HCT116 (cell line): Measurements from ENCODE around the gene ST3GAL3. TPM values are rescaled to one million over a fixed set of nuclear protein-coding genes. Genes with fewer than 3 reads are reported as not detected.

Experiments
- ATAC-seq: fragments of 200-7000 bp; cut with Tn5 transposase; 2 replicates; pipeline ENCODE4 v1.9.1; 2020; ENCODE audit warnings: mild to moderate bottlenecking, moderate library complexity
- BruUV-seq: library from RNA; stranded (reverse); fragments of 400-500 nt; replicated peaks from 2 replicates; lab custom pipeline; 2021; lab: Mats Ljungman, UMichigan
- CTCF ChIA-PET: fragments of 300-600 bp; sonication (Branson Sonifier 250); formaldehyde crosslinking; loops from one replicate; lab custom pipeline; 2021; ENCODE audit warnings: antibody characterized with exemption; lab: Charles Lee
- POLR2A ChIA-PET: fragments of 300-600, 350-600 bp; sonication (Branson Sonifier 250); formaldehyde crosslinking; loops from one replicate; lab custom pipeline; 2021; ENCODE audit warnings: antibody characterized with exemption; lab: Charles Lee
- RAD21 ChIA-PET, 2 experiments: fragments of 300-600 bp; sonication (Branson Sonifier 250); formaldehyde crosslinking; loops; one replicate each; lab custom pipeline; 2023; ENCODE audit warnings: low total read pairs in 2 of 2; ENCODE audit not compliant: uncharacterized antibody in 2 of 2, unreplicated experiment in 2 of 2, low non-redundant PET in 1 of 2; lab: Charles Lee
- DNase-seq: peaks from one replicate; pipeline ENCODE4 v3.0.0-alpha.2; 2010; ENCODE audit warnings: low read depth, low spot score
- H2AFZ ChIP-seq: fragments of 200-600 bp; shearing (Covaris generic), sonication (generic); 2 replicates; pipeline ENCODE4 v1.6.1; 2017; ENCODE audit warnings: low read depth, mixed run types, mixed read lengths, antibody characterized with exemption, low read length; ENCODE audit not compliant: poor library complexity, severe bottlenecking
- H3K27ac ChIP-seq: 2 replicates; pipeline ENCODE4 v1.5.1; 2012; ENCODE audit warnings: low read depth, low read length
- H3K27me3 ChIP-seq: fragments of 200-600 bp; sonication (generic); 2 replicates; pipeline ENCODE4 v1.6.1; 2016; ENCODE audit warnings: mixed run types, low read length, mixed read lengths; ENCODE audit not compliant: insufficient read depth
- H3K36me3 ChIP-seq, 2 experiments: fragments of 200-500 bp in 1 of 2; fragments of 200-600 bp in 1 of 2; sonication (Bioruptor generic) in 1 of 2; sonication (generic) in 1 of 2; 2 replicates each; pipeline versions ENCODE4 v1.5.1 to v1.6.1; 2014 to 2016; ENCODE audit warnings: low read length in 2 of 2, inconsistent platforms in 1 of 2, mixed read lengths in 1 of 2, mixed run types in 1 of 2; ENCODE audit not compliant: insufficient read depth in 2 of 2, control insufficient read depth in 1 of 2
- H3K4me1 ChIP-seq, 2 experiments: fragments of 200-600 bp in 1 of 2; sonication (generic) in 1 of 2; 2 replicates each; pipeline versions ENCODE4 v1.5.1 to v1.6.1; 2012 to 2017; ENCODE audit warnings: low read length in 2 of 2, inconsistent platforms in 1 of 2, mild to moderate bottlenecking in 1 of 2, mixed read lengths in 1 of 2, mixed run types in 1 of 2, moderate library complexity in 1 of 2; ENCODE audit not compliant: insufficient read depth in 2 of 2, control insufficient read depth in 1 of 2
- H3K4me2 ChIP-seq: fragments of 200-600 bp; sonication (generic); 2 replicates; pipeline ENCODE4 v1.6.1; 2017; ENCODE audit warnings: mixed run types, low read length, mixed read lengths
- H3K4me3 ChIP-seq, 2 experiments: fragments of 200-600 bp in 1 of 2; sonication (generic) in 1 of 2; replicated peaks in 1 of 2; 2 replicates each; pipeline ENCODE4 v1.5.1; 2011 to 2016; ENCODE audit warnings: low read length in 2 of 2, control low read depth in 1 of 2, low read depth in 1 of 2, mild to moderate bottlenecking in 1 of 2, mixed read lengths in 1 of 2, mixed run types in 1 of 2
- H3K79me2 ChIP-seq: fragments of 200-600 bp; sonication (generic); 2 replicates; pipeline ENCODE4 v1.6.1; 2017; ENCODE audit warnings: mild to moderate bottlenecking, mixed run types, low read length, moderate library complexity, mixed read lengths; ENCODE audit not compliant: insufficient read depth
- H3K9ac ChIP-seq: fragments of 200-600 bp; sonication (generic); 2 replicates; pipeline ENCODE4 v1.6.1; 2016; ENCODE audit warnings: low read length, mixed read lengths
- H3K9me2 ChIP-seq: fragments of 200-600 bp; sonication (generic), shearing (Covaris generic); 2 replicates; pipeline ENCODE4 v1.6.1; 2017; ENCODE audit warnings: mixed run types, mild to moderate bottlenecking, moderate library complexity; ENCODE audit not compliant: insufficient read depth
- H3K9me3 ChIP-seq, 2 experiments: fragments of 200-500 bp in 1 of 2; fragments of 200-600 bp in 1 of 2; sonication (Bioruptor generic) in 1 of 2; sonication (generic) in 1 of 2; 2 replicates each; pipeline ENCODE4 v1.6.1; 2014 to 2017; ENCODE audit warnings: low read length in 2 of 2, mixed read lengths in 2 of 2, inconsistent platforms in 1 of 2, low read depth in 1 of 2, mild to moderate bottlenecking in 1 of 2, mixed run types in 1 of 2, moderate library complexity in 1 of 2; ENCODE audit not compliant: control insufficient read depth in 1 of 2, insufficient read depth in 1 of 2
- H4K20me1 ChIP-seq: fragments of 200-600 bp; sonication (generic), shearing (Covaris generic); 2 replicates; pipeline ENCODE4 v1.6.1; 2017; ENCODE audit warnings: mixed run types, mild to moderate bottlenecking, moderate library complexity; ENCODE audit not compliant: insufficient read depth
- EGR1 ChIP-seq: IDR thresholded peaks from 2 replicates; pipeline ENCODE4 v1.6.1; 2012; ENCODE audit warnings: low read depth
- EZH2phosphoT487 ChIP-seq: fragments of 200-600 bp; IDR thresholded peaks from 2 replicates; pipeline ENCODE4 v1.6.1; 2018; ENCODE audit warnings: antibody characterized with exemption, borderline replicate concordance
- FOSL1 ChIP-seq: IDR thresholded peaks from 2 replicates; pipeline ENCODE4 v1.6.1; 2012; ENCODE audit warnings: low read depth
- JUND ChIP-seq: IDR thresholded peaks from 2 replicates; pipeline ENCODE4 v1.6.1; 2012
- POLR2A ChIP-seq: IDR thresholded peaks from 2 replicates; pipeline ENCODE4 v1.7.0; 2011; ENCODE audit warnings: borderline replicate concordance; ENCODE audit not compliant: insufficient read depth, insufficient read length; ENCODE audit errors: extremely low read depth
- POLR2AphosphoS5 ChIP-seq: IDR thresholded peaks from 2 replicates; pipeline ENCODE4 v1.6.1; 2011; ENCODE audit warnings: mild to moderate bottlenecking, low read depth, low read length, moderate library complexity
- RAD21 ChIP-seq: IDR thresholded peaks from 2 replicates; pipeline ENCODE4 v1.6.1; 2012; ENCODE audit warnings: low read depth, mild to moderate bottlenecking
- SIN3A ChIP-seq: IDR thresholded peaks from 2 replicates; pipeline ENCODE4 v1.6.1; 2012; ENCODE audit warnings: low read depth
- SP1 ChIP-seq: IDR thresholded peaks from 2 replicates; pipeline ENCODE4 v1.6.1; 2012; ENCODE audit warnings: low read depth
- TCF7L2 ChIP-seq: IDR thresholded peaks from 2 replicates; pipeline ENCODE4 v1.7.0; 2011; ENCODE audit warnings: borderline replicate concordance, inconsistent platforms; ENCODE audit not compliant: insufficient read depth, insufficient read length; ENCODE audit errors: extremely low read depth
- ZNF274 ChIP-seq: fragments of 200-500 bp; sonication (Bioruptor generic); IDR thresholded peaks from 2 replicates; pipeline ENCODE4 v1.6.1; 2014; ENCODE audit warnings: mild to moderate bottlenecking, low read depth, low read length, inconsistent platforms
- intact Hi-C: fragments of 100-400 bp; cut with micrococcal nuclease; formaldehyde crosslinking; loops from 2 replicates; pipeline ENCODE4 v1.10.0; 2022
- total RNA-seq: library from RNA; stranded (reverse); gene quantifications from one replicate; pipeline ENCODE4 v1.2.1, GENCODE V29; 2021; ENCODE audit not compliant: unreplicated experiment
- TF ChIP-seq, protein P1 (sequence below): IDR thresholded peaks from 2 replicates; pipeline ENCODE4 v1.6.1; 2011; ENCODE audit warnings: mild to moderate bottlenecking, low read length, moderate library complexity; ENCODE audit not compliant: insufficient replicate concordance; ENCODE audit errors: extremely low read depth
- TF ChIP-seq, protein P2 (sequence below): IDR thresholded peaks from 2 replicates; pipeline ENCODE4 v1.6.1; 2012
- TF ChIP-seq, protein P3 (sequence below), 3 experiments: fragments of 200-600 bp in 1 of 3; sonication (generic) in 1 of 3; IDR thresholded peaks in 2 of 3; conservative IDR thresholded peaks in 1 of 3; 2 replicates each; pipeline ENCODE4 v1.5.1; 2012 to 2017; ENCODE audit warnings: low read depth in 2 of 3, low read length in 2 of 3, antibody characterized with exemption in 1 of 3, borderline replicate concordance in 1 of 3, control low read depth in 1 of 3, mild to moderate bottlenecking in 1 of 3, mixed read lengths in 1 of 3, mixed run types in 1 of 3, moderate library complexity in 1 of 3; ENCODE audit not compliant: insufficient read depth in 1 of 3

The ST3GAL3 gene
- total RNA-seq, 1 experiment from 2014 or later = 7.2 TPM

DNA sequence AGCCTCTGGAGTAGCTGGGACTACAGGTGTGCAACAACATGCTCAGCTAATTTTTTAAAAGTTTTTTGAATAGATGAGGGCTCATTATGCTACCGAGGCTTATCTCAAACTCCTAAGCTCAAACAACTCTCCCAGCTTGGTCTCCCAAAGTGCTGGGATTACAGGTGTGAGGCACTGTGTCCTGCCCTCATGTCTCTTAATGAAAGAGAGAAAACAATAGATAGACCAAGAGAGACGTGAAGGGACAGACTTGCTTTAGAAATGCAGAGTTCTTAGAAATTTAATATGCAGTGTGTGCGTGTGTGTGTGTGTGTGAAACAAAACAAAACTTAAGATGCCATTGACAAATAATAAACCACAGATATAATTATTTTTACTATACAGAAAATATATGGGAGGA, 105.2 kb downstream of the ST3GAL3 start:
- no peaks in the 10 kb centered on the region for H4K20me1 ChIP-seq
- DNase-seq (no peak), ATAC-seq (no peak)
- no peak overlapping the region for H2AFZ ChIP-seq
- TF ChIP-seq EGR1 (no peak), SP1 (no peak), SIN3A (no peak), EZH2phosphoT487 (no peak), POLR2A (no peak), TCF7L2 (no peak), JUND (no peak), RAD21 (no peak), ZNF274 (no peak), POLR2AphosphoS5 (no peak), FOSL1 (no peak)
- TF ChIP-seq, protein P1, sequence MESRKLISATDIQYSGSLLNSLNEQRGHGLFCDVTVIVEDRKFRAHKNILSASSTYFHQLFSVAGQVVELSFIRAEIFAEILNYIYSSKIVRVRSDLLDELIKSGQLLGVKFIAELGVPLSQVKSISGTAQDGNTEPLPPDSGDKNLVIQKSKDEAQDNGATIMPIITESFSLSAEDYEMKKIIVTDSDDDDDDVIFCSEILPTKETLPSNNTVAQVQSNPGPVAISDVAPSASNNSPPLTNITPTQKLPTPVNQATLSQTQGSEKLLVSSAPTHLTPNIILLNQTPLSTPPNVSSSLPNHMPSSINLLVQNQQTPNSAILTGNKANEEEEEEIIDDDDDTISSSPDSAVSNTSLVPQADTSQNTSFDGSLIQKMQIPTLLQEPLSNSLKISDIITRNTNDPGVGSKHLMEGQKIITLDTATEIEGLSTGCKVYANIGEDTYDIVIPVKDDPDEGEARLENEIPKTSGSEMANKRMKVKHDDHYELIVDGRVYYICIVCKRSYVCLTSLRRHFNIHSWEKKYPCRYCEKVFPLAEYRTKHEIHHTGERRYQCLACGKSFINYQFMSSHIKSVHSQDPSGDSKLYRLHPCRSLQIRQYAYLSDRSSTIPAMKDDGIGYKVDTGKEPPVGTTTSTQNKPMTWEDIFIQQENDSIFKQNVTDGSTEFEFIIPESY = no peak
- TF ChIP-seq, protein P2, sequence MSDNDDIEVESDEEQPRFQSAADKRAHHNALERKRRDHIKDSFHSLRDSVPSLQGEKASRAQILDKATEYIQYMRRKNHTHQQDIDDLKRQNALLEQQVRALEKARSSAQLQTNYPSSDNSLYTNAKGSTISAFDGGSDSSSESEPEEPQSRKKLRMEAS = no peak
- TF ChIP-seq, protein P3, sequence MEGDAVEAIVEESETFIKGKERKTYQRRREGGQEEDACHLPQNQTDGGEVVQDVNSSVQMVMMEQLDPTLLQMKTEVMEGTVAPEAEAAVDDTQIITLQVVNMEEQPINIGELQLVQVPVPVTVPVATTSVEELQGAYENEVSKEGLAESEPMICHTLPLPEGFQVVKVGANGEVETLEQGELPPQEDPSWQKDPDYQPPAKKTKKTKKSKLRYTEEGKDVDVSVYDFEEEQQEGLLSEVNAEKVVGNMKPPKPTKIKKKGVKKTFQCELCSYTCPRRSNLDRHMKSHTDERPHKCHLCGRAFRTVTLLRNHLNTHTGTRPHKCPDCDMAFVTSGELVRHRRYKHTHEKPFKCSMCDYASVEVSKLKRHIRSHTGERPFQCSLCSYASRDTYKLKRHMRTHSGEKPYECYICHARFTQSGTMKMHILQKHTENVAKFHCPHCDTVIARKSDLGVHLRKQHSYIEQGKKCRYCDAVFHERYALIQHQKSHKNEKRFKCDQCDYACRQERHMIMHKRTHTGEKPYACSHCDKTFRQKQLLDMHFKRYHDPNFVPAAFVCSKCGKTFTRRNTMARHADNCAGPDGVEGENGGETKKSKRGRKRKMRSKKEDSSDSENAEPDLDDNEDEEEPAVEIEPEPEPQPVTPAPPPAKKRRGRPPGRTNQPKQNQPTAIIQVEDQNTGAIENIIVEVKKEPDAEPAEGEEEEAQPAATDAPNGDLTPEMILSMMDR (IDR thresholded peaks at IDR 0.05 in 2 of 3, conservative IDR thresholded peaks at IDR 0.05 in 1 of 3; ENCODE audit: borderline replicate concordance in 1 of 3, insufficient read depth in 1 of 3, low read depth in 2 of 3, low read length in 2 of 3) = no peak
- intact Hi-C loops = no loop called here
- no peaks in the 10 kb centered on the region for H3K9me2 ChIP-seq
- H3K4me1 ChIP-seq = no peaks in the 10 kb centered on the region
- ChIA-PET RAD21 (interaction anchor here in 1 of 2 experiments (0.6 kb wide), 1 partner anchor 47 kb away, joined by 3 read pairs; no protein-coding TSS in a partner anchor), POLR2A (no interaction called here), CTCF (no interaction called here)
- no peaks in the 10 kb centered on the region for H3K36me3 ChIP-seq
- no peaks in the 10 kb centered on the region; a peak in 1 of 4 replicates for H3K9me3 ChIP-seq
- no peaks in the 10 kb centered on the region for H3K79me2 ChIP-seq
- no peak overlapping the region for H3K4me2 ChIP-seq
- BruUV-seq = no TSS peak
- H3K9ac ChIP-seq = no peak overlapping the region
- H3K27me3 ChIP-seq = no peaks in the 10 kb centered on the region
- no peak overlapping the region for H3K4me3 ChIP-seq
- H3K27ac ChIP-seq = no peak overlapping the region
